T-helper 2 cell treated with Interferon-gamma antibody and Interleukin-4, amounts not matched to agents 100 ng/mL and 5 ng/mL, for 36 hours (primary cell): Measurements from ENCODE around the gene SLC24A3. TPM values are rescaled to one million over a fixed set of nuclear protein-coding genes. Genes with fewer than 3 reads are reported as not detected.

ENCODE experiments used
- intact Hi-C: fragments of 100-400 bp; cut with micrococcal nuclease; formaldehyde crosslinking; loops from one replicate; pipeline ENCODE4 v1.15.1; 2023
- total RNA-seq: library from RNA; stranded (reverse); gene quantifications from 2 replicates; pipeline ENCODE4 v1.2.3, GENCODE V29; 2022

The SLC24A3 gene
- not detected in 2 replicates for total RNA-seq

DNA sequence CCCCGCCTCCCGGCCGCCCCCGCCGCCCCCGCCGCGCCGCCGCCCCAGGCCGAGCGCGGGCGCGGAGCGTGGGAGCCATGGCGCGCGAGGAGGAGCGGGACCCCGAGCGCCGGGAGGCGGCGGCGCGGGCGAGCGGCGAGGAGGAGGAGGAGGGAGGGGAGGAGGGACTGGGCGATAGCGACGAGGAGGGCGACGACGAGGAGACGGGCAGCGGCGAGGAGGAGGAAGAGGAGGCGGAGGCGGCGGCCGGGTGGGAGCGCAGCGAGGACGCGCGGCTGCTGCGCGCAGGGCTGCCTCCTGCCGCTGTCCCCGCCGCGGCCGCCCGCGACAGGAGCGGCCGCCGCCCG is at the start of gene SLC24A3:
Gene SLC24A3, plus strand, starts transcription at position 174 of the 347 bp plus-strand sequence.
- intact Hi-C loops = no loop called here

DNA sequence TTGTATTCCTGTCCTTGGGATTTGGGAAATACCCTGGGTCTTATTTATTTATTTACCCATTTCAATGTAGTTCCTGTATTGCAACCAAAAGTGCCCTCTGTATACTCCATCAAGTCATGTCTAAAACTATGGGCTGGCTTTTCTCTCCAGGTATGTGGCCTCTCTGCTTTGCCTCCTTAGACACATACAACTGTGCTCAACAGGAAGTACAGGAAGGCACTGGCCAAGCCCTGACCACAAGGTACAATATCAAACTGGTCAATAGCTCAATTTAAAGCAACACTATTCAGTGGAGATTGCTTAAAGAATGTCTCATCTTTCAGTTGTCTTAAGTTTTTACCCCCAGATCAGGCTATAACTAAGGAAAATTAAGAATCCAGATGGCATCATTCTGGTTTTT is 42.3 kb upstream of the SLC24A3 start:
- intact Hi-C loops = no loop called here

DNA sequence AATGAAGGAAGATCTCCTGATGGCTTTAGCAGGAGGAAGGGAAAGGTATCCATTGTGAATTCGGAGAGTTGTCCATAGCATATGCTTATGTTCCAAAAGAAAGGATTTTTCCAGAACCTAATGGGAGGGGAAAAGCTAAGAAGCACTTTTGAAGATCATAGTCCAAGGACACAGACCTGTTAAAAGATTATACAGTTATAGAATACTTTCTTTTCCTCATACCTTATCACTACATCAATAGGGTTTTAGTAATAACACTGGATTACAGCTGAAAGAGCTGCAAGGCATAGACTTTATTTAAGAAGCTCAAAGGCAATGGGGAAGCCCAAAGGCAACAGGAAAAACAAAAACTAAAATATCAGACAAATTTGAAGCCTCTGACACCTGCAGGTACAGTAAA is 39.8 kb upstream of the SLC24A3 start:
- intact Hi-C loops = no loop called here

DNA sequence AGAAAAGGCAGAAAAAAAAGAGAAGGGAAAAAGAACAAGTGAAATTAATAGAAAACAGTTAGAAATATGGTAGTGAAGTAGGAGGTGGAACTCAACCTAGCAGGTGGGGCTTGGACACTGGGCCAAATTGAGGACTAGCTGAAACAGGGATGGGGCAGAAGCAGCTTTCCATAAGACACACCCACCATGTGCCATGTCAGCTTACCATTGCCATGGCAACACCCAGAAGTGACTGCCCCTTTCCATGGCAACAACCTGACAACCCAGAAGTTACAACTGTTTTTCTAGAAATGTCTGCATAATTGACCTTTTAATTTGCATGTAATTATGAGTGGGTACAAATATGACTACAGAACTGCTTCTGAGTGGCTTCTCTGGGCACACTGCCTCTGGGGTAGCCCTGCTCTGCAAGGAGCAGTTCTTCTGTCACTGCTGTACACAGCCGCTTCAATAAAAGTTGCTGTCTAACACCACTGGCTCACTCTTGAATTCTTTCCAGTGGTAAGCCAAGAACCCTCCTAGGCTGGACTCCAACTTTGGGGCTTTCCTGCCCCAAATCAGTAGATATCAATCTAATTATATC is 35.9 kb upstream of the SLC24A3 start:
- intact Hi-C loops = no loop called here

DNA sequence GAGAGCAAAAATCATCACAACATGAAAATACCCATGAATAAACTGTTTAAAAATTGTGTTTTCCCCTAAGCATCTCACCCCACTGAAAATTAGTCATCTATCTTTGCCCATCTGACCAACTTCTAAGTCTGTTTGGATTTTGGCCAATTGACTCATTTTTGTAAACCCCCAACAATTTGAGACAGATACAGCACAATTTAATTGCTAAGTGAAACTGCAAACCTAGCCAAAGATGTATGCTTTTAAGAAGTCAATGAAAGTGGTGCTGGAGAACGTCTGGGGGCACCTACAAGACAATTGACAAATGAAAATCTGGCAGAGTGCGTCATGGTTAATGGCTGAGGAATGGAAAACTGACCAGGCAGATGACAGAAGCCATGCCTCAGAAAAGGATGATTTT is 30.9 kb upstream of the SLC24A3 start:
- intact Hi-C loops = no loop called here

DNA sequence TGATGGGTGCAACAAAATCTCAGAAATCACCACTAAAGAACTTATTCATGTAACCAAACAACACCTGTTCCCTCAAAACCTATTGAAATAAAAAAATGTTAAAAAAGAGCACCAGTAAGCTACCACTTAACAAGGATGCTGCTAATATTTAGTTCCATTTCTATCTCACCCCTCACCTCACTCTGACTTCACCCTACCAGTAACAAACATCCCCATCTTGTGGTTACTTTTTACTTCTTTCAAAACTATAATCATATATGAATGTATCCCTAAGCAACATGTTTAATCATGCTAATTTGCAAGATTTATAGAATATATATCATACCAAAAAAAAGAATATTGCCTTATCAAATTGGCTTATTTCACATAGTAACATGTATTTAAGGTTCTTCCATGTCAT is 27.4 kb upstream of the SLC24A3 start:
- intact Hi-C loops = no loop called here

DNA sequence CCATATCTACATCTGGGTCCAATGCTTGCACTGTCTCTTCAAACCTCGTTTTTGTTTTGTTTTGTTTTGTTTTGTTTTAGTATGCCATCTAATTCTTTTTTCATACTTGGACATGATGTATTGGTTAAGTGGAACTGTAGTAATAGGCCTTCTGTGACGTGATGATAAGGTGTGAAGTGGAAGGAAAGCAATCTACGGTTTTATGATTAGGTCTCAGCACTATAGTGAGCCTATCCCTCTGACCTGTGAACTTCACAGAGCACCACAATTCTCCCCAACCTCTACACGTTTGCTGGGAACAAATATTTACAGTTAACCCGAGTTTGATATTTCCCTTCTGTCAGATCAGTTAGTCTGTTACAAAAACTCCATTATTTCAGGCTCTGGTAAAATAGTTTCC is 19.1 kb upstream of the SLC24A3 start:
- intact Hi-C loops = no loop called here

DNA sequence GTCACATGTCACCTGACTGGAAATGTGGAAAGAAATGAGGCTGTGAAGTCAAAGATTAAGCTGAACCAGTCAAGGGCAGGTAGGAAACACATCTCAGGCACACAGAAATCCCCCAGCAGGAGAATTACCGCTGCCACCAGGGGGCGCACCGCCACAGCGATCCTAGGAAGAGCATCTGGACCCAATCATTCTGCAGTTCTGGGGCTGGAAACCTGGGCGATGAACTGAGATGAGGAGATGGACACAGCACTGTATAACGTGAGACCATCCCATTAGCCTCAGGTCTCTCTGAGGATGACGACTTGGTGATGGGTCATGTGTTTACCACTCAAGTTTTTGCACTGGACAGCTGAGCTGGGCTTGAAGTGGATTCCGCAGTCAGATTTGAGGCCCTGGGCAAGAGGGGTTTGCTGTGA is 6.5 kb upstream of the SLC24A3 start:
- intact Hi-C loops = loop anchor here (1.0 to 10.0 kb wide), 4 partner anchors 59 to 791 kb away; no protein-coding TSS in a partner anchor

DNA sequence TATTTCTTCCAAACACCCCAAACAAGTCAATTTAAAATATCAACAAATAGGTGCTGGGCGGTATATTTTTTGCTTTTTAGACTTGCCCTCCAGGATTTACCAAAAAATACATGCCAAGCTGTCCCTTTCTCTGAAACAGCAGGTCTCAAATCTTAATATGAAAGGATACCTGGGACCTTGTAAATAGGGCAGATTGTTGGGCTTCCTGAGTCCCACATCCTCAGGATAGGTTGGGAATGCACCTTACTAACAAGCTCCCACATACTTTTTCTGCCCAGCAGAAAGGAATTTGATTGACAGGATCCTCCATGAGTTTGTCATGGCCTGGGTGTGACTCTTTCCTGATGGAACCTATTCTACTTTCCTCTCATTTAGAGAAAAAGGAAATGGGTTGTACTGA is 4.9 kb upstream of the SLC24A3 start:
- intact Hi-C loops = loop anchor here (2.0 to 10.0 kb wide), 3 partner anchors 57 to 793 kb away; no protein-coding TSS in a partner anchor

DNA sequence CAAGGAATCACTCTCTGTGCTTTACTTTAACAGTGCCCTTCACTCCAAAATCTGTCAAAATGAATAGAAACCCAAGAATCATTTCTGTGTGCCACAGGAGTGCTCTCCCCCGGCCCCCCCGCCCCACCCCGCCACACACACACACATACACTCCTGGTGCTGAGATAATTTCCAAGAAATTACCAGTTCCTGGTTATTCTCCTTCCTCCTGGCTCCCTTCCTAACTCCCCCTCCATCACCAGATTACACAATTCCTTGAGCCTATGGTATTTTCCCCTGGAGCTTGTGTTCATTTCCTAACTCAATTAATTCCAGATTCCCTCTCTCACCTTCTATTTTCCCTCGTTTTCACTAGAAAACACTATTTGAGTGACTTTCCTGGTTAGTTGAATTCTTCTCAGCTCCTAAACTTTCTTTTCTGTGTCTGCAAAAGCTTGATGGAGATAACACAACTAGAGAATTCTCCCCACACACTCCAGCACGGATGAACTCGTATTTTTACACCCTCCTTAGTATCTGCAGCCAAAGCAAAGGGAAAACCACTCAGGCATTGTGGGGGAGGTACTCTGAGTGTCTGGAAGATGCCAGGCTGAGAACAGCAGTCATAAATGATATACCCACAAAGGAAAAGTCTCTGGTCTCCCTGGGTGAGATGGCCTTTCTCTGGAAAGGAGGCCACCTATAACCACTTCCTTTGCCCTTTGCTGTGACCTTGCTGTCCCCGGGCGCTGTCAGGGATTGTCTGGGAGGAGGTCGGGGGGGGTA is 1.9 kb upstream of the SLC24A3 start:
- intact Hi-C loops = no loop called here

DNA sequence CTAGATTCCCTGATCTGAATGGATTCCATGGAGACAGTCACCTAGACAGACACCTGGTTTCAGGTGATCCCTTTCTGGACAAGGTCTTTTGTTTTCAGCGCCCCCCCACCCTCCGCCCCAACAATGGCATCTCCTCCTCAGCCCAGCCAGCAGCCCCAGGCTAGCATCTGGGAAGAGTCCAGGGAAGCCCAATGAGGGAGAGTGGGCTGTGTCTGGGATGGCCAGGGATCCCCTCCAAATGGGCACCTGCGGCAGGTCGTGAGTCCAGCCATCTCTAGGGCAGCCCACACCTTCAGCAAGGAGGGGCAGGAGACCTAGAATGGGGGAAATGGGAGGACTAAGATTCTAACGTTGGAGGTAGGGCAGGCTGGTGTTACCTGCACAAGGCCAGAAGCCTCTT is 1.2 kb upstream of the SLC24A3 start:
- intact Hi-C loops = no loop called here

DNA sequence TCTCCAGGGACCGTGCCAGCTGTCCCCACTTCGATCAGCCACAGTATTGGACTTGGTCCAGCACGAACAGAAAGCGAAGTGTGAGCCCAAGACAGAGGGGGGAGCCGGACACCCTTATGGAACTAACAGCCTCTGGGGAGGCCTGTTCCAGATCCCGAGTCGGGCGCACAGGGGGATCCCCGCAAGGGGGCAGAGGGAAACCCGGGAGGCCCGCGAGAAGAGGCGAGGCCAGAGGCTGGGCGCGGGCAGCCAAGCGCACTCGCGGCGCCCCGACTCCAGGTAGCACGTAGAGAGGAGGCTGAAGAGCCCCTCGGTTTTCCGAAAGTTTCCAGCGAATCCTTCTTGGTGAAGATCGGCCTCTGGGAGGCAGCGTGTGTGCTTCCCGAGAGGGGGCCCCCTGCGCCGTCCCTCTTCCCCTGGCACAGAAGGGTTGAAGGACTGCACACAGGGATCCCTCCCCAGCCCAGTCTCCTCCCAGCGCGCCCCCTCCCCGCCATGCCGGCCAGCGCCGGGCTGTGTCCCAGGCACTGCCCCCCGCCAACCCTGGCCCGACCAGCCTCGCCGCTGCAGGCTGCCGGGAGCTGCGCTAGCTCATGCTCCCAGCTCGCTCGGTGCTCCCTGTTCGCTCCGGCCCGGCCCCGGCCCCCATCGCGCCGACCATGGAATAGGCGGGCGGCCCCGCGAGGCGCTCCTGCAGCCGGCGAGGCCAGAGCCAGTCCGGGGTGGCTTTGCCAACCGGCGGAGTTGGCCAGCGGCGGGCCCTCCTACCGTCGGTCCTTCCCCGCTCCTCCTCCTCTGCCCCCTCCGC is 577 bp upstream of the SLC24A3 start:
- intact Hi-C loops = no loop called here

DNA sequence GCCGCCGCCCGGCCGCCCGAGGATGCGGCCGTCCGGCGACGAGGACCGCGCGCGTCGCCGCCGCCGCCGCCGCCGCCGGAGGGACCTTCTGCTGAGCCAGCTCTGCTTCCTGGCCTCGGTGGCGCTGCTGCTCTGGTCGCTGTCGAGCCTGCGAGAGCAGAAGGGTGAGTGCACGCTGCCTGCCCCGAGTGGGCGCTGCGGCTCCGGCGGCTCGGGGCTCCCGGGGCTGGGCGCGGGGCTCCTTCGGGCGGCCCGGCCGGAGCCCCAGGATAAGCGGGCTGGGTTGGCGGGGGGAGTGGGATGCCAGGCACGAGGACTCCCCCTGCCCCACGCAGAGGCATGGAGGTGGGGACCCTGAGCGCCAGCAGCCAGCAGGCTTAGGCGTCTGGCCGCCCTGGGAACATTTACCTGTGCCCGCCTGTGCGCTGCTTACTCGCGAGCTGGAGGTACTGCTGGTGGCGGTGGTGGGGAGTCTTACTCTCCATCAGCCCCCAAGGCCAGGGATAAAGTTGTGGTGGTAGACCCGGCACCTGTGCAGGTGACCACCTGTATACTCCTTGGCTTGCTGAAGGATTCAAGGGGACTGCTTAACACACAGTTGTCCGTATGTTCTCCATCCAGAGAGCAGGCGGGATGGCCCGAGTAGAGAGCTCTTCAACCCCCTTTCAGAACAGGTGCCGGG is 520 bp downstream of the SLC24A3 start:
- intact Hi-C loops = no loop called here

DNA sequence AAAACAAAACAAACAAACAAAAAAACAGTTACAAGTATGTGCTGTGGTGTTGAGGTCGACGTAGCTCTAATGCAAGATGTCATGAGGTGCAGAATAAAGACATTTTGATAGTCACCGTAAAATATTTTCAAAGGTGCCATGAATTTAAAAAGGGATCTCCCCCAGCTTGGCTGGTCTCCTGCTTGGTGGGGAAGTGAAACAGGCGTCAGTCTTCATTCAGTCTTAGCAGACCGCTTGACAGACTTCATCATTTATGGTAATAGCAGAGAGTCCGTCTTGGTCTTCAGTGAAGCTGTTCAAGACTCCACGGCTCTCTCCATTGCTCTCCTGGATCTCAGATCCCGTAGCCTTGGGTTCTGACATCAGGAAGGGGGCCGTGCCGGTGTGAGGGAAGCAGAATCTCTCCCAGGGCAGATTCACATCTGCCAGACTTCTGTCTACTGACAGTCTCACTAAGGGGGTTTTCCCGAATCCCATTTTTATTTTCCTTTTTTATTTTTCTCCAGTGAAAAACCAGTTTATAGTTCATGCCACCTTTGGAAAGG is 1.6 kb downstream of the SLC24A3 start:
- intact Hi-C loops = no loop called here

DNA sequence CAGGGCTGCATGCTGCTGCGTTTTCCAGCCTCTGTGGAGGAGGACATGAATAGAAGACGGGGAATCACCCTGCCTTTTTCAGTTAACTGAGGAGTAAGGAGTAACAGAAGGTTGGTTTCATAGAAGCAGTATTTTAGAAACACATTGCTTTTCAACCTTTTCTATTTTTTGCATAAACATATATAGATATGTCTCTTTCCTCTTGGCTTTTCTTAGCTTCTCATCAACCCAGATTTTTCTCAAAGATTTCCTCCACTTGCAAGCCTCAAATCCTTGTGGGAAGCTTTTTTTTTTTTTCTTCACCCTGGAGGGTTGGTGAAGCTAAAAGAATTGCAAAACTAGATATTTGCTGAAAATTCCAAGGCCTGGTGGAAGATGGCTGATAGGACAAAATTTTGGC is 6.0 kb downstream of the SLC24A3 start:
- intact Hi-C loops = no loop called here

DNA sequence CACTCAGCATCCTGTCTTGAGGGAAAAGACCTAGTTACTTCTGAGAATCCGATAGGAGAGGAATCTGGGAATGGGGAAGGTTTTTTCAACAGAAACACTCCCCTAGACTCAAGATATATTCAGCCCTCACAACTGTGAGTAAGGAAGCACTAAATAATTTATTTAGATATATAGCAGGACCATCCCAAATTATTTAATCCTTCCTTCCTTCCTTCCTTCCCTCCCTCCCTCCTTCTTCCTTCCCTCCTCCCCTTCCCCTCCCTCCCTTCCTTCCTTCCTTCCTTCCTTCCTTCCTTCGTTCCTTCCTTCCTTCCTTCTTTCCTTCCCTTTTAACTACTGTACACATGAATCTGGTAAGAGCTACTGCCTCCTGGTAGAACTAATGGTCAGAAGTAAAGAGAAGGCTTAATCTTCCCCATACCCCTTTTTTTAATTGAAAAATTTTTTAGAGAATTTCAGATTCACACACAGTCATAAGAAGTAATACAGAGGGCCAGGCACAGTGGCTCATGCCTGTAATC is 10.1 kb downstream of the SLC24A3 start:
- intact Hi-C loops = no loop called here

DNA sequence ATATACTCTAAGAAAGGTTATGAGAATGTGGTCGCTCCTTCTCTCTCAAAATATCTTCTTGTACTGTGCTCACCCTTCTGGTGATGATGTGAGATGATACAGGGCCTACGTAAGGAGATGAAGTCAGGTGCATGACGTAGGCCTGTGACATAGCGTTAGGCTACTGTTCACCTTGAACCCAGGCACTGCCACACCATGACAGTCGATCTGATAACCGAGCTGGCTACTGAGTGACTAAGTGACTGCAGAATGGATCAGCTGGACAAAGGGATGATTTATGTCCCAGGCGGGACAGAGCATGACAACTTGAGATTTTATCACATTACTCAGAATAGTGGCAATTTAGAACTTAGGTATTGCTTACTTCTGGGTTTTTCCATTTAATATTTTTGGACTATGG is 11.2 kb downstream of the SLC24A3 start:
- intact Hi-C loops = no loop called here

DNA sequence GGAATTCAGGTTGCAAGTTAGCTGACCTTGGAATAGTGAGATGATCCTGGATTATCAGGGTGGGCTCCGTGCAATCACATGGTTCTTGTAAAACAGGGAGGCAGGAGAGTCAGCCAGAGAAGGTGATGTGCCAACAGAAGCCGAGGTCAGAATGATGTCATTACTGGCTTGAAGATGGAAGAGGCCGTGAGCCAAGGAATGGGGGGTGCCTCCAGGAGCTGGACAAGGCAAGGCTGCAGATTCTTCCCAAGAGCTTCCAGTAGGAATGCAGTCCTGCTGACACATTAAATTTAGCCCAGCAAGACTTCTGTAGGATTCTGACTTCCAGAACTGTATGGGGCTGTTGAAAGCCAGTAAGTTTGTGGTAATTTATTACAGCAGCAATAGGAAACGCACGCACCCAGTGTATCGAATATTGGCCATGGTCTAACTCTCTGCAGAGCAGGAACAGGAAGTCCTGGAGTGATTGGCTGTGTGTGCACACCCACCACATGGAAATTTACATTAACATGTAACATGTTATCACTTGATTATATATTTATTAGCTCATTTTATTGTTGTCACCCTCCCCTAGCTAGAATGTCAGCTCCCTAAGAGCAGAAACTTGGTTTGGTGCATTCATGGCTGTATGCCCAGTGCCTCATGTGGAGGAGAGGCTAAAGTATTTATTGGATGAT is 19.1 kb downstream of the SLC24A3 start:
- intact Hi-C loops = no loop called here

DNA sequence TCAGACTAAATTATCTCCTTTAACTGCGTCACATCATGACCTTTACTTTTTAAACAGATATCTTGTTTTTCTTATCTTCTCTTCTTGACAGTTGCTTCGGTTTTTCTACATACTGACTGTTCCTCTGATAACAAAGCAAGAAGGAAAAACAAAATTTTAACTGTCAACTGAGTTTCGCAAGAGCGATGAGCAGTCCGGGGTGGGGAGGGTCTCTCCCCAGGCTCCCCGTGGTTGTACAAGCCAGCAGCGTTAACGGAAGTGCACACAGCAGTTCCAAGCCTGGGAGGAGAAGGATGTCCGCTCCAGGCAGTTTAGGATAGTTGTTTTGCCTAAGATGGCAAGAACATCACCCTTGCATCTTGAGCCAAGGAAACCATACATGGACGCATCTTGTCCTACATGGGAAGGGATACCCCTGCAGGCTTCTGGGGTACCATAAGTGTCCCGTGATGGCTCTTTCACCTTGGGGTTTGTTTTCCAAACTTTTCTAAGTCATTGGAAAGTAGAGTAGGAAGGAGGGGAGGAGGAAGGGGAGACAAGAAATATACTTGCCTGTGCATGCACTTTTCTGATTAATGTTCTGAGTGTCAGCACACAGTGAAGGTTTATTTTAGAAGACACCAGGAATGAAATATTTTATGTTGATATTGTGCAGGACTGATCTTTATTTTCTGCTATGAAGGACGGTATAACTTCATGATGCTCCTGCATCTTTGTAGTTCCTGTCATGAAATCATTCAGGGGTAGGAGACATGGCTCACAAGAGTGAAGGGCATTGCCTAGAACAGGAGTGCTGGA is 20.8 kb downstream of the SLC24A3 start:
- intact Hi-C loops = no loop called here
